ENCODE measurements around the gene CHST15.

DNA sequence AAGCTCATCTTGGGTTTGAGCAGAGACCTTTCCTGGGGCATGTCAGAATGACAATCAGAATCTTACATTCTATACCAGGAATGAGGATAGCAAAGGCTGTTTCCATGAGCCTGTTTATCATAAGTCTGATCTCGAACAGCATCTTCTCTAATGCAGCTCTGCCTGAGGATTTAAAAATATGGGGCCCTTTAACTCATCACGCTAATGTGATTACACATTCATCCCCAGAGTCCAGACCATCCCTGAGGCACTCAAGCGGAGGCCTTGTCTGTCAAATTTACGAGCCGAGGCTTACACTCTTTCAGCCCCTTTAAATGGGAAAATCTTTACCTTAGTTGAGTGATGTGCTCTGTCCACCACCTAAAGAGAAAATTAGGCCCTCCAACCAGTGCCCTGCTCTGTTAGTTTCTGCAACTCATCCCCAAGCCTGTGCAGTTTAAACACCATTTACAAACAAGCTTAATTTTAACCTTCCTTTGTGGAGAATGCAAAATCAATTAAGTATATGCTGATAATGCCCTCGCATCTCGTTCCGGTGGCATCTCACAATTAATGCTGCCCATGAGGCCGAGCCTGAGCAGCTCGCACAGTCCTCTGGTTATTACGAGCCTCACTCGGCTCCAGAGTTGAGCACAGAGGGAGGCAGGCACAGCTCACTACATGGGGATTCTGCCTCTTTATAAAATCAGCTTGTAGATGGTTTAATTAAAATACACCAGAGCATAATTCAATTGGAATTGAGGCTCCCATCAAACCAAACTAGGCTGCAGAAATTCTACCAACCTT is 16.0 kb downstream of the CHST15 start:
- TF ChIP-seq, protein P1, sequence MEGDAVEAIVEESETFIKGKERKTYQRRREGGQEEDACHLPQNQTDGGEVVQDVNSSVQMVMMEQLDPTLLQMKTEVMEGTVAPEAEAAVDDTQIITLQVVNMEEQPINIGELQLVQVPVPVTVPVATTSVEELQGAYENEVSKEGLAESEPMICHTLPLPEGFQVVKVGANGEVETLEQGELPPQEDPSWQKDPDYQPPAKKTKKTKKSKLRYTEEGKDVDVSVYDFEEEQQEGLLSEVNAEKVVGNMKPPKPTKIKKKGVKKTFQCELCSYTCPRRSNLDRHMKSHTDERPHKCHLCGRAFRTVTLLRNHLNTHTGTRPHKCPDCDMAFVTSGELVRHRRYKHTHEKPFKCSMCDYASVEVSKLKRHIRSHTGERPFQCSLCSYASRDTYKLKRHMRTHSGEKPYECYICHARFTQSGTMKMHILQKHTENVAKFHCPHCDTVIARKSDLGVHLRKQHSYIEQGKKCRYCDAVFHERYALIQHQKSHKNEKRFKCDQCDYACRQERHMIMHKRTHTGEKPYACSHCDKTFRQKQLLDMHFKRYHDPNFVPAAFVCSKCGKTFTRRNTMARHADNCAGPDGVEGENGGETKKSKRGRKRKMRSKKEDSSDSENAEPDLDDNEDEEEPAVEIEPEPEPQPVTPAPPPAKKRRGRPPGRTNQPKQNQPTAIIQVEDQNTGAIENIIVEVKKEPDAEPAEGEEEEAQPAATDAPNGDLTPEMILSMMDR (IDR thresholded peaks at IDR 0.05): no peak
- no peak for TF ChIP-seq POLR2A (IDR thresholded peaks at IDR 0.05)
